ENCODE data around the gene C16orf90. TPM values are rescaled to one million over a fixed set of nuclear protein-coding genes. Genes with fewer than 3 reads are reported as not detected.

The C16orf90 gene
- total RNA-seq, 4 donors from 2014 or later = not detected

- Histone ChIP-seq H3K27ac (no peak overlapping the region), H3K36me3 (peaks cover 0 to 94% (median 0%) of the 10 kb centered on the region in 3 donors), H3K27me3 (no peaks in the 10 kb centered on the region), H3K4me1 (no peaks in the 10 kb centered on the region), H3K9me3 (no peaks in the 10 kb centered on the region), H3K4me3 (no peak overlapping the region)
- TF ChIP-seq CTCF (IDR thresholded peaks at IDR 0.05) (no peak), EP300 (IDR thresholded peaks at IDR 0.05) (no peak), POLR2A (IDR thresholded peaks at IDR 0.05) (no peak)
- 65 to 68% methylated on average over 3 of the region's 3 CpGs for WGBS, 2 donors
- no peak for DNase-seq (ENCODE audit: low spot score in 2 of 2)
These were observed 41.0 kb upstream of the C16orf90 start for GRCh38 chr16:3536271-3536731.

GRCh38 chr16:3534126-3534525 is 38.8 kb upstream of the C16orf90 start:
- DNase-seq (ENCODE audit: low spot score in 2 of 2) = no peak
- Histone ChIP-seq H3K4me3 (no peak overlapping the region), H3K36me3 (peaks cover 0 to 87% (median 0%) of the 10 kb centered on the region in 3 donors), H3K27ac (no peak overlapping the region), H3K9me3 (no peaks in the 10 kb centered on the region), H3K4me1 (no peaks in the 10 kb centered on the region), H3K27me3 (no peaks in the 10 kb centered on the region)
- TF ChIP-seq CTCF (IDR thresholded peaks at IDR 0.05) = no peak
- WGBS, 2 donors = 94% methylated on average over 10 of the region's 10 CpGs

- no peak for DNase-seq (ENCODE audit: low spot score in 2 of 2)
- H3K27me3 ChIP-seq = no peaks in the 10 kb centered on the region
- H3K27ac ChIP-seq = no peak overlapping the region
- no peak for TF ChIP-seq EP300 (IDR thresholded peaks at IDR 0.05)
- TF ChIP-seq CTCF (IDR thresholded peaks at IDR 0.05) = no peak
- TF ChIP-seq POLR2A (IDR thresholded peaks at IDR 0.05) = no peak
- H3K9me3 ChIP-seq = no peaks in the 10 kb centered on the region
- H3K36me3 ChIP-seq = peaks cover 0 to 88% (median 0%) of the 10 kb centered on the region in 3 donors
- no peaks in the 10 kb centered on the region for H3K4me1 ChIP-seq
- 94 to 97% methylated on average over 12 of the region's 12 CpGs for WGBS, 2 donors
- no peak overlapping the region for H3K4me3 ChIP-seq
These were observed 37.5 kb upstream of the C16orf90 start for GRCh38 chr16:3532741-3533140.

- WGBS, 2 donors = 97% methylated on average over 12 of the region's 12 CpGs
- Histone ChIP-seq H3K4me1 (no peaks in the 10 kb centered on the region), H3K4me3 (no peak overlapping the region), H3K9me3 (no peaks in the 10 kb centered on the region), H3K36me3 (peaks cover 0 to 88% (median 0%) of the 10 kb centered on the region in 3 donors), H3K27ac (no peak overlapping the region), H3K27me3 (no peaks in the 10 kb centered on the region)
- DNase-seq (ENCODE audit: low spot score in 2 of 2) = no peak
- TF ChIP-seq POLR2A (IDR thresholded peaks at IDR 0.05) = no peak
- no peak for TF ChIP-seq EP300 (IDR thresholded peaks at IDR 0.05)
- no peak for TF ChIP-seq CTCF (IDR thresholded peaks at IDR 0.05)
These were observed 35.2 kb upstream of the C16orf90 start for GRCh38 chr16:3530371-3530914.

GRCh38 chr16:3529175-3529574 is 33.9 kb upstream of the C16orf90 start:
- H3K27ac ChIP-seq = no peak overlapping the region
- H3K27me3 ChIP-seq = no peaks in the 10 kb centered on the region
- H3K9me3 ChIP-seq = no peaks in the 10 kb centered on the region
- peaks cover 0 to 87% (median 0%) of the 10 kb centered on the region in 3 donors for H3K36me3 ChIP-seq
- DNase-seq (ENCODE audit: low spot score in 2 of 2) = no peak
- no peak for TF ChIP-seq EP300 (IDR thresholded peaks at IDR 0.05)
- no peak for TF ChIP-seq POLR2A (IDR thresholded peaks at IDR 0.05)
- no peak for TF ChIP-seq CTCF (IDR thresholded peaks at IDR 0.05)
- no peaks in the 10 kb centered on the region for H3K4me1 ChIP-seq
- H3K4me3 ChIP-seq = no peak overlapping the region
